Endothelial cell of umbilical vein (primary cell): Measurements from ENCODE around the gene MTA1. TPM values are rescaled to one million over a fixed set of nuclear protein-coding genes. Genes with fewer than 3 reads are reported as not detected.

Source experiments
- BruUV-seq: library from RNA; stranded (reverse); fragments of 400-500 nt; replicated peaks from 2 replicates; lab custom pipeline; 2021; lab: Mats Ljungman, UMichigan
- CTCF ChIA-PET: fragments of 300-600, 350-600 bp; sonication (Branson Sonifier 250); formaldehyde crosslinking; loops from one replicate; lab custom pipeline; 2021; ENCODE audit warnings: antibody characterized with exemption, inconsistent platforms; lab: Charles Lee
- POLR2A ChIA-PET: fragments of 300-600, 350-600 bp; sonication (Branson Sonifier 250); formaldehyde crosslinking; loops from one replicate; lab custom pipeline; 2021; ENCODE audit warnings: antibody characterized with exemption, inconsistent platforms; lab: Charles Lee
- DNase-seq: peaks from one replicate; pipeline ENCODE4 v3.0.0-alpha.2; 2011; ENCODE audit warnings: low read depth, low spot score
- FAIRE-seq: peaks from 2 replicates; lab custom pipeline; 2011; peaks lifted over from hg19 to GRCh38; lab: Jason Lieb, UNC
- H2AFZ ChIP-seq: 2 replicates; pipeline ENCODE4 v1.6.0; 2012; ENCODE audit warnings: low read depth, low read length, control low read depth, inconsistent platforms
- H3K27ac ChIP-seq: 2 replicates; pipeline ENCODE4 v1.5.1; 2011; ENCODE audit warnings: low read depth, mild to moderate bottlenecking, control low read depth, low read length, moderate library complexity; ENCODE audit not compliant: insufficient read depth
- H3K27me3 ChIP-seq, 2 experiments: 2 replicates each; pipeline versions ENCODE4 v1.6.0 to v1.6.1; 2011; ENCODE audit warnings: low read length in 2 of 2, mixed read lengths in 1 of 2; ENCODE audit not compliant: control insufficient read depth in 2 of 2, insufficient read depth in 2 of 2
- H3K36me3 ChIP-seq, 2 experiments: 2 replicates in 1 of 2; 3 replicates in 1 of 2; pipeline ENCODE4 v1.5.1; 2011; ENCODE audit warnings: low read length in 2 of 2, mild to moderate bottlenecking in 1 of 2, moderate library complexity in 1 of 2; ENCODE audit not compliant: control insufficient read depth in 2 of 2, insufficient read depth in 2 of 2; ENCODE audit errors: extremely low read depth in 1 of 2
- H3K4me1 ChIP-seq: 3 replicates; pipeline ENCODE4 v1.5.1; 2011; ENCODE audit warnings: mild to moderate bottlenecking, low read length; ENCODE audit not compliant: control insufficient read depth, insufficient read depth; ENCODE audit errors: extremely low read depth
- H3K4me2 ChIP-seq: 2 replicates; pipeline ENCODE4 v1.6.1; 2011; ENCODE audit warnings: low read length, control low read depth, mixed read lengths; ENCODE audit not compliant: insufficient read depth
- H3K4me3 ChIP-seq, 3 experiments: fragments of 200-600 bp in 1 of 3; sonication (generic), shearing (Covaris generic) in 1 of 3; replicated peaks in 1 of 3; 2 replicates each; pipeline ENCODE4 v1.5.1; 2011 to 2016; ENCODE audit warnings: control low read depth in 3 of 3, low read length in 3 of 3, mild to moderate bottlenecking in 2 of 3, inconsistent platforms in 1 of 3, low read depth in 1 of 3, moderate library complexity in 1 of 3; ENCODE audit not compliant: insufficient read depth in 1 of 3
- H3K79me2 ChIP-seq: 2 replicates; pipeline ENCODE4 v1.6.0; 2012; ENCODE audit warnings: low read length, inconsistent platforms; ENCODE audit not compliant: control insufficient read depth, insufficient read depth
- H3K9ac ChIP-seq: replicated peaks from 2 replicates; pipeline ENCODE3; 2011; ENCODE audit warnings: low read length, control low read depth; ENCODE audit not compliant: insufficient read depth; ENCODE audit errors: extremely low read depth
- H3K9me1 ChIP-seq: replicated peaks from 3 replicates; pipeline ENCODE4 v1.6.0; 2011; ENCODE audit warnings: mild to moderate bottlenecking, low read length; ENCODE audit not compliant: control insufficient read depth, insufficient read depth; ENCODE audit errors: extremely low read depth
- H3K9me3 ChIP-seq: replicated peaks from 2 replicates; pipeline ENCODE4 v1.5.1; 2012; ENCODE audit warnings: low read length, inconsistent platforms; ENCODE audit not compliant: control insufficient read depth, insufficient read depth
- H4K20me1 ChIP-seq: replicated peaks from 2 replicates; pipeline ENCODE3; 2011; ENCODE audit warnings: mild to moderate bottlenecking, low read length; ENCODE audit not compliant: control insufficient read depth, insufficient read depth; ENCODE audit errors: extremely low read depth
- EZH2 ChIP-seq: IDR thresholded peaks from 2 replicates; pipeline ENCODE4 v1.6.1; 2012; ENCODE audit warnings: borderline replicate concordance, low read depth, mild to moderate bottlenecking, moderate library complexity, low read length, inconsistent platforms; ENCODE audit not compliant: severe bottlenecking
- FOS ChIP-seq: IDR thresholded peaks from 2 replicates; pipeline ENCODE4 v1.6.1; 2011; ENCODE audit warnings: mild to moderate bottlenecking, low read length, moderate library complexity, borderline replicate concordance; ENCODE audit not compliant: insufficient read depth
- GATA2 ChIP-seq: IDR thresholded peaks from 2 replicates; pipeline ENCODE4 v1.7.0; 2011; ENCODE audit warnings: low read depth, mild to moderate bottlenecking, moderate library complexity, mixed read lengths, low read length; ENCODE audit not compliant: insufficient read length, insufficient read depth
- JUN ChIP-seq: IDR thresholded peaks from 2 replicates; pipeline ENCODE4 v1.6.1; 2011; ENCODE audit warnings: borderline replicate concordance, low read depth; ENCODE audit not compliant: insufficient read length, insufficient read depth
- MYC ChIP-seq: IDR thresholded peaks from one replicate; pipeline ENCODE4 v1.6.1; 2011; ENCODE audit warnings: mild to moderate bottlenecking, low read depth, low read length
- POLR2A ChIP-seq: IDR thresholded peaks from 2 replicates; pipeline ENCODE4 v1.6.1; 2012; ENCODE audit warnings: low read depth, mild to moderate bottlenecking, control low read depth, low read length
- POLR2AphosphoS5 ChIP-seq: IDR thresholded peaks from 2 replicates; pipeline ENCODE4 v1.6.1; 2012; ENCODE audit warnings: low read depth, mild to moderate bottlenecking, control low read depth, low read length, moderate library complexity; ENCODE audit not compliant: insufficient read depth
- dilution Hi-C: fragments of 300-500 bp; cut with MboI; formaldehyde crosslinking; loops from one replicate; pipeline ENCODE4 v1.15.0; 2019; ENCODE audit warnings: low sequenced_read_pairs; ENCODE audit not compliant: extremely low pct_ligation_motif_present
- intact Hi-C: fragments of 100-400 bp; cut with micrococcal nuclease; formaldehyde crosslinking; loops from one replicate; pipeline ENCODE4 v1.10.0; 2022
- polyA plus RNA-seq, 4 experiments: library from polyadenylated mRNA; depleted of rRNA in 3 of 4; stranded (reverse) in 3 of 4; unstranded in 1 of 4; fragments of >200 nt; gene quantifications; 2 replicates each; pipeline versions ENCODE4 v1.2.1 to v1.2.3, GENCODE V29; 2011 to 2012; ENCODE audit warnings: missing spikeins in 1 of 4
- total RNA-seq: library from RNA; stranded (reverse); gene quantifications from 2 replicates; pipeline ENCODE4 v1.2.3, GENCODE V29; 2021
- TF ChIP-seq, protein P1 (sequence below): IDR thresholded peaks from 2 replicates; pipeline ENCODE4 v1.6.1; 2011; ENCODE audit not compliant: insufficient read depth, insufficient read length
- TF ChIP-seq, protein P2 (sequence below), 2 donors: IDR thresholded peaks; 1 replicate in 1 of 2; 2 replicates in 1 of 2; pipeline ENCODE4 v1.5.1; 2011; ENCODE audit warnings: low read length in 2 of 2, mild to moderate bottlenecking in 2 of 2, moderate library complexity in 2 of 2, control low read depth in 1 of 2, inconsistent platforms in 1 of 2, low read depth in 1 of 2; ENCODE audit not compliant: insufficient read depth in 1 of 2; ENCODE audit errors: extremely low read depth in 1 of 2

MTA1 gene
- total and polyA plus RNA-seq, 2 donors (not counting 3 experiments of a cell fraction or from before 2014, with no cell fraction given): 85.2 to 167 TPM

DNA sequence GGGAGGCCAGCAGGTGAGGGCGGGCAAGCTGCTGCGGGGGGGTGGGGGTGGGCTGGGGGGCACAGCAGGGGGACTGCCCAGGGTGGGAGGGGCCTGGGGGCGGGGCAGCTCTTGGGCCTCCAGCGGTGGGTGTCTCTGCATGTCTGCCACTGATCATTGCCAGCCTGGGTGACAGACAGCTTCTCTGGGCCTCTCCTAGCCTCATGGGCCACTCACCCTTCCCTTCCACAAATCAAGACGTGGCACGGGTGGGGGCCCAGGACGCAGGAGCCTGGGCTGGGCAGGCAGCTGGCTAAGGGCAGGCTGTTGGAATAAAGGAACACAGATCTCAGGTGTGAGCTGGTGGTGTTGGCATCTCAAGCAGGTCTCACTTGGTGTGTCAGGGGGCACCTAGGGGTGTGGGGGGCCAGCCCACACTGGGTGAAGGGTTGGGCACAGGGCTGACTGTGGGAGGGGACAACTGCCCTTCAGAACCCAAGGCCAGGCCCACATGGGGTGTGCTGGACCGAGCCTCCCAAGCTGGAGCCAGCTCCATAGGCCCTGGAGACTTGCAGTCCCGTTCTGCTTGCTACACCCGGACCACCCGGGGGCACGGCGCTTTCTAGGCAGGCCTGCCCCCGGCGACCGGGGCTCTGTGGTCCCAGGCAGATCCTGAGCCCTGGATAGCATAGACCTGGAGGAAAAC is 74.4 kb downstream of the MTA1 start:
- FAIRE-seq: no peak
- BruUV-seq: no TSS peak
- Histone ChIP-seq H3K79me2 (peaks cover 3% of the 10 kb centered on the region), H3K4me3 (no peak overlapping the region), H3K27me3 (no peaks in the 10 kb centered on the region), H3K36me3 (no peaks in the 10 kb centered on the region), H3K9me1 (no peaks in the 10 kb centered on the region), H3K4me2 (no peak overlapping the region), H3K27ac (no peak overlapping the region), H3K4me1 (peaks cover 2% of the 10 kb centered on the region), H3K9me3 (no peaks in the 10 kb centered on the region), H2AFZ (no peak overlapping the region), H4K20me1 (no peaks in the 10 kb centered on the region), H3K9ac (no peak overlapping the region)
- intact Hi-C loops (loop anchor here (5.0 kb wide), 2 partner anchors 297 to 817 kb away; no protein-coding TSS in a partner anchor), dilution Hi-C loops (no loop called here)
- no peak for TF ChIP-seq GATA2
- POLR2A ChIA-PET: no interaction called here
- no peak for DNase-seq
- CTCF ChIA-PET: interaction anchor here (2.0 kb wide), 1 partner anchor 35 kb away, joined by 7 read pairs; no protein-coding TSS in a partner anchor

DNA sequence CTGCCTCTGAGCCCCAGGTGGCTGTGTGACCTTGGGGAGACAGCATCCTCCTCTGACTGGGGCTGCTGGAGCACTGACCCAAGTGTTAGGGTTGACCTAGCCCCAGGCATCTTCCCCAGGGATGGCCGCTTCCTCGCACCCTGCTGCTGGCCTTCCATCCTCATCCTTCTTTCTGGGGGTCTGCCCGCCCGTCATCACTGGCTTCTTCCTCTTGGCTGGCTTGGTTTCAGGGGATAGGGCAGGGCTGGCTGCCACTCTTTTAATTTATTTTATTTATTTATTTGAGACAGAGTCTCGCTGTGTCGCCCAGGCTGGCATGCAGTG is 74.9 kb downstream of the MTA1 start:
- Histone ChIP-seq H3K27ac (no peak overlapping the region), H3K4me2 (no peak overlapping the region), H4K20me1 (no peaks in the 10 kb centered on the region), H3K36me3 (no peaks in the 10 kb centered on the region), H2AFZ (no peak overlapping the region), H3K4me1 (peaks cover 2% of the 10 kb centered on the region), H3K9ac (no peak overlapping the region), H3K27me3 (no peaks in the 10 kb centered on the region), H3K79me2 (peaks cover 3% of the 10 kb centered on the region), H3K9me3 (no peaks in the 10 kb centered on the region), H3K4me3 (no peak overlapping the region), H3K9me1 (no peaks in the 10 kb centered on the region)
- dilution Hi-C loops (no loop called here), intact Hi-C loops (loop anchor here (5.0 kb wide), 2 partner anchors 297 to 817 kb away; no protein-coding TSS in a partner anchor)
- TF ChIP-seq JUN (no peak), MYC (no peak), GATA2 (no peak), FOS (no peak), POLR2A (no peak), POLR2AphosphoS5 (no peak), EZH2 (no peak)
- TF ChIP-seq, protein P1, sequence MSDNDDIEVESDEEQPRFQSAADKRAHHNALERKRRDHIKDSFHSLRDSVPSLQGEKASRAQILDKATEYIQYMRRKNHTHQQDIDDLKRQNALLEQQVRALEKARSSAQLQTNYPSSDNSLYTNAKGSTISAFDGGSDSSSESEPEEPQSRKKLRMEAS: no peak
- TF ChIP-seq, protein P2, sequence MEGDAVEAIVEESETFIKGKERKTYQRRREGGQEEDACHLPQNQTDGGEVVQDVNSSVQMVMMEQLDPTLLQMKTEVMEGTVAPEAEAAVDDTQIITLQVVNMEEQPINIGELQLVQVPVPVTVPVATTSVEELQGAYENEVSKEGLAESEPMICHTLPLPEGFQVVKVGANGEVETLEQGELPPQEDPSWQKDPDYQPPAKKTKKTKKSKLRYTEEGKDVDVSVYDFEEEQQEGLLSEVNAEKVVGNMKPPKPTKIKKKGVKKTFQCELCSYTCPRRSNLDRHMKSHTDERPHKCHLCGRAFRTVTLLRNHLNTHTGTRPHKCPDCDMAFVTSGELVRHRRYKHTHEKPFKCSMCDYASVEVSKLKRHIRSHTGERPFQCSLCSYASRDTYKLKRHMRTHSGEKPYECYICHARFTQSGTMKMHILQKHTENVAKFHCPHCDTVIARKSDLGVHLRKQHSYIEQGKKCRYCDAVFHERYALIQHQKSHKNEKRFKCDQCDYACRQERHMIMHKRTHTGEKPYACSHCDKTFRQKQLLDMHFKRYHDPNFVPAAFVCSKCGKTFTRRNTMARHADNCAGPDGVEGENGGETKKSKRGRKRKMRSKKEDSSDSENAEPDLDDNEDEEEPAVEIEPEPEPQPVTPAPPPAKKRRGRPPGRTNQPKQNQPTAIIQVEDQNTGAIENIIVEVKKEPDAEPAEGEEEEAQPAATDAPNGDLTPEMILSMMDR (IDR thresholded peaks at IDR 0.05; ENCODE audit: extremely low read depth in 1 of 2, insufficient read depth in 1 of 2, low read depth in 1 of 2, low read length in 2 of 2): no peak
- DNase-seq (no peak), FAIRE-seq (no peak)
- BruUV-seq: no TSS peak
- ChIA-PET CTCF (no interaction called here), POLR2A (no interaction called here)
